Kidney epithelial cell (primary cell): Measurements from ENCODE around the gene NCKAP5L. TPM values are rescaled to one million over a fixed set of nuclear protein-coding genes. Genes with fewer than 3 reads are reported as not detected.

Experiments
- DNase-seq: peaks from one replicate; pipeline ENCODE4 v3.0.0-alpha.2; 2010; ENCODE audit warnings: low read depth
- H3K27me3 ChIP-seq: 2 replicates; pipeline ENCODE4 v1.6.0; 2011; ENCODE audit warnings: low read length; ENCODE audit not compliant: control insufficient read depth, insufficient read depth
- H3K36me3 ChIP-seq: 2 replicates; pipeline ENCODE4 v1.5.1; 2011; ENCODE audit warnings: low read length; ENCODE audit not compliant: control insufficient read depth, insufficient read depth
- H3K4me3 ChIP-seq: 2 replicates; pipeline ENCODE4 v1.5.1; 2011; ENCODE audit warnings: low read depth, mild to moderate bottlenecking, control low read depth, low read length
- total RNA-seq: library from RNA; depleted of rRNA; stranded (reverse); fragments of >200 nt; gene quantifications from 2 replicates; pipeline ENCODE4 v1.2.3, GENCODE V29; 2015
- TF ChIP-seq, protein P1 (sequence below): IDR thresholded peaks from 2 replicates; pipeline ENCODE4 v1.5.1; 2011; ENCODE audit warnings: mild to moderate bottlenecking, moderate library complexity, low read length, control low read depth, inconsistent platforms; ENCODE audit not compliant: insufficient read depth, poor library complexity, severe bottlenecking

The NCKAP5L gene
- total RNA-seq, 1 donor from 2014 or later: 24.1 TPM

DNA sequence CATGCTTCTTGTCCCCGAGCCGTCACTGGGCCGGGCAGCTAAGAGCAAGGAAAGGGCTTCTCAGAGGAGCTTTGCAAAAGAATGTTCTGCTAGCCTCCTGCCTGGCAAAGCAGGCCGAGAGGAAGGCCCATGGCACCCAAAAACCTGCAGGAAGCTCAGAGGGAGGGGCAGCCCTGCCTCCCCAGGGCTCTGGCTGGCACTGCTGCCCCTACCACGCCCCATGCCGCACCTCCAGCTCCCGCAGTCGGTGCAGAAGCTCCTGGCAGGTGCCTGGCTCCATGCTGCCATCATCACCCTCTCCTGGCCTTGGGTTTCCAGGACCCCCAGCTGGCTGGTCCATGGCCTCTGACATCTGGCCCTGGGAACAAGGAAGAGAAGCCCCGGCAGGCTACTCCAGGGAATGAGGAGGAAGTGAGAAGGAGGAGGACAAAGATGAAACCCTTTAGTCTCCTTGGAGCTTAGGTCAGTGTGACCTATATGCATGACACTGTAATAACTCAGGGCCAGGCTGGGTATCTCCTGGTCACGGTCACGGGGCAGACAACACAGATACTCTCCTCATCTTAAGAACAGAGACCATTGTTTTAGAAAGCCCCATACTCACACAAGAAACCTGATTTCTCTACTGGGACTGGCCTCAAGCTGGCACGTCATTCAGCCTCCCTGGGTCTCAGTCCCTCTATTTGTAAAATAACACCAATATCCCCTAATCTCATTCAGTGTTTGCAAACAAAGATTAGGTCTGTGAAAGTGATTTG, 24.3 kb downstream of the NCKAP5L start:
- no peaks in the 10 kb centered on the region for H3K36me3 ChIP-seq
- TF ChIP-seq, protein P1, sequence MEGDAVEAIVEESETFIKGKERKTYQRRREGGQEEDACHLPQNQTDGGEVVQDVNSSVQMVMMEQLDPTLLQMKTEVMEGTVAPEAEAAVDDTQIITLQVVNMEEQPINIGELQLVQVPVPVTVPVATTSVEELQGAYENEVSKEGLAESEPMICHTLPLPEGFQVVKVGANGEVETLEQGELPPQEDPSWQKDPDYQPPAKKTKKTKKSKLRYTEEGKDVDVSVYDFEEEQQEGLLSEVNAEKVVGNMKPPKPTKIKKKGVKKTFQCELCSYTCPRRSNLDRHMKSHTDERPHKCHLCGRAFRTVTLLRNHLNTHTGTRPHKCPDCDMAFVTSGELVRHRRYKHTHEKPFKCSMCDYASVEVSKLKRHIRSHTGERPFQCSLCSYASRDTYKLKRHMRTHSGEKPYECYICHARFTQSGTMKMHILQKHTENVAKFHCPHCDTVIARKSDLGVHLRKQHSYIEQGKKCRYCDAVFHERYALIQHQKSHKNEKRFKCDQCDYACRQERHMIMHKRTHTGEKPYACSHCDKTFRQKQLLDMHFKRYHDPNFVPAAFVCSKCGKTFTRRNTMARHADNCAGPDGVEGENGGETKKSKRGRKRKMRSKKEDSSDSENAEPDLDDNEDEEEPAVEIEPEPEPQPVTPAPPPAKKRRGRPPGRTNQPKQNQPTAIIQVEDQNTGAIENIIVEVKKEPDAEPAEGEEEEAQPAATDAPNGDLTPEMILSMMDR: no peak
- H3K27me3 ChIP-seq: no peaks in the 10 kb centered on the region
- DNase-seq: no peak
- no peak overlapping the region for H3K4me3 ChIP-seq

DNA sequence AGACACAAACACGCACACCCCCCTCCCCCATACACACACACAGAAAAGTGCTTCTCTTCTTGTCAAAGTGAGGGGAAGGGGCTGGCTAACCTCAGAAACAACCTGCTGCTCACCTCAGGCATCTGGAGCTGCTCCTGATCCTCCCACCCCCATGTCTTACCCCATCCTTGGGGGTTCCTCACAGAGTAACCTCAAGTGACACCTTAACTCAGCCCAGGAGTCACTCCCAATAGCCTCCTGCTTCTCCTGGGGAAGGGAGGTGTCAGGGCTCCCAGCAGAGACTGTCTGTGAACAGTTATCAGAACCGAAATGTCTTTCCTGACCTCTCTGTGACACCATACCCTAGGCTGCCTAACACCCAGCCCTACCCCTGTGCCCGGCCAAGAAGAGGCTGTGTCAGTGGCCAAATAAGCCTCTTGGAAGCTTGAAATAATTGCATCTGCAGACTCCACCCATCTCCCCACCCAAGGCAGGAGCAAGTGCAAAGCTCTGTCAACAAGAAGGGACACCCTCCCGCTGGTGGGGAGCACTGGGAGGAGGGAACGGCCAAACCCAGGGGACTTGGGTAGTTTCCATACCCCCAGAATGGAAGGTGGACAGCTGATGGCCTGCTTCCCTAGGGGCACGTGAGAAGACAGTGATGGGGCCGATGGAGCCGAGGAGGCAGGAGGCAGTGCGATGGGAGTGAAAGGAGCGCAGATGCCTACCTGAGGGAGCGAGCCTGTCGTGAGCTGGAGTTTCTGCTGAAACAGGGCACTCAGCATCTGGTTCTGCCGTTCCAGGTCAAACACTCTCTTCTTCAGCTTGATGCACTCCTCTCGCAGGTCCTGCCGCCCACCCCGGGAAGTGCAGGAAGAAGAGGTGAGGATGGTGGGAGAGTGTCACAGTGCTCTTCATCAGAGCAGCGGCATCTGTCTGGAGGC, 26.8 kb downstream of the NCKAP5L start:
- H3K27me3 ChIP-seq: no peaks in the 10 kb centered on the region
- DNase-seq: no peak
- TF ChIP-seq, protein P1: no peak
- peaks cover 3% of the 10 kb centered on the region for H3K36me3 ChIP-seq
- no peak overlapping the region for H3K4me3 ChIP-seq

DNA sequence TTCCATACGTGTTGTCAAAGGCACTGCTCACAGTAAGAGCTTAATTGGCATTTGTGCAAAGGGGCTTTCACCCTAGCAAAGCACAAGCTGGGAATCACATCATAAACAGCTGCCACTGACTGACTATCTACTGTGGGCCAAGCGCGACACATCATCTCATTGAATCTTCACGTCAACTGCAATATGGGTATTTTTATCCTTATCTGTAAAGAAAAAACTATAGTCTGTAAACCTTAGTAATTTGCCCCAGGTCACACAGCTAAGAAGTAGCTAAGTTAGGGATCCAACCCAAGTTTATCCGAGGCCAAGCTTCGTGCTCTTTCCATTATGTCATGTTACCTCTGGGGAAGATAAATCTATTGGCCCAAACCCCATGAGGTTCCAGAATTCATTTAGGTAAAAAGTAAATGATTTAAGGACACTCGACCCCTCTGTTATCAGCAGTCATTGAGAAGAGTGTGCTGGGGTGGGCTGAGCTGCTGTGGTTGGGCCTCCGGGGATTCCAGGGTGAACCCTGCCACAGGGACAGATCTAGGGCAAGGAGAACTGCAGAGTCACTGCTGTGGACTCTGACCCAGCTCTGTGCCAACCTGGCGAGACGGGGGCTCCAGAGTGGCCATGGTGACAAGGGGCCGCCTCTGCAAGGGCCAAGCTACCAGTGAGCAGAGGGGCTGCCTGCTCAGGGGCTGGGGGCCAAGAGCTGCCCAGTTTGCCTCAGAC, 27.6 kb downstream of the NCKAP5L start:
- Histone ChIP-seq H3K27me3 (no peaks in the 10 kb centered on the region), H3K4me3 (no peak overlapping the region), H3K36me3 (peaks cover 3% of the 10 kb centered on the region)
- no peak for DNase-seq
- TF ChIP-seq, protein P1: no peak

DNA sequence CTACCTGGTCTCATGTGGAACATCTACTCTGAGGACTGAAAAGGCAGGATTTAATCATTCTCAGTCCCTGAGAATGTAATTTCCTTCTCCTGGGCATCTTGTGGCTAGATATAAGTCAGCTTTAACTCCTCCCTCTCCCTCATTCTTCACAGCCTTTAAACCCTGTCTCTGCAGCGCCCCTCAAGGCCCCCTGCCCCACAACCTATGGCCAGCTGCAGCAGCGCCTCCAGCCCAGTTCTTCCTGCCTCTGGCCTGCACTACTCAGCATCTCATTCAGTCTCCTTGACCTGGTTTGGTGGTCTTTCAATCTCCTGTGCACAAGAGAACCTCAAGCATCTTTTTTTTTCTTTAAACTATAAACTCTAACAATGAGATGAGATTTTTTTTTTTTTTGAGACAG, 29.3 kb downstream of the NCKAP5L start:
- Histone ChIP-seq H3K36me3 (peaks cover 3% of the 10 kb centered on the region), H3K4me3 (no peak overlapping the region), H3K27me3 (no peaks in the 10 kb centered on the region)
- no peak for DNase-seq
- TF ChIP-seq, protein P1: no peak

DNA sequence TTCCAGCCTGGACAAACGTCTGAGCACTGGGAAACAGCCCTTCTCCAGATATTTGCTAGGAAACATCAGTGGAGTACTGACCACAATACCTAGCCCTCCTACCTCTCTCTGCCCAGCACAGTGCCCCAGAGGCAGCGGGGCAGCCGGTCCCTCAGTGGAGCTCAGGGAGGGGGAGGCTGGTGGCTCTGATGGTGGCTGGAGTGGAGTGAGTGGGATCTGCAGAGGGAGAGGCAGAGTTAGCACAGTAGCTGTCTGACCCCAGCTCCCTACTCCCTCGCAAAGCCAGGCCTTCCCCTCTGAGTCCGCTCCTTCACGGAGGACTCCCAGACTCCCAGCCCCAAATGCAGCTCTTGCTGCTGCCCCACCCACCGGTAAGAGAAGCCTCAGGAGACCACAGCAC, 30.0 kb downstream of the NCKAP5L start:
- peaks cover 3% of the 10 kb centered on the region for H3K36me3 ChIP-seq
- no peak for DNase-seq
- no peak overlapping the region for H3K4me3 ChIP-seq
- no peaks in the 10 kb centered on the region for H3K27me3 ChIP-seq
- TF ChIP-seq, protein P1: no peak
